Mammary epithelial cell (primary cell): Measurements from ENCODE around the gene RPL13.

ENCODE experiments used
- EZH2 ChIP-seq: IDR thresholded peaks from 2 replicates; pipeline ENCODE4 v1.6.1; 2012; ENCODE audit warnings: low read length, inconsistent platforms, borderline replicate concordance
- TF ChIP-seq, protein P1 (sequence below), 2 donors: IDR thresholded peaks in 1 of 2; conservative IDR thresholded peaks in 1 of 2; 2 replicates each; pipeline ENCODE4 v1.5.1; 2011 to 2012; ENCODE audit warnings: inconsistent platforms in 2 of 2, low read length in 2 of 2, mild to moderate bottlenecking in 2 of 2, control low read depth in 1 of 2, low read depth in 1 of 2; ENCODE audit not compliant: insufficient read depth in 1 of 2; ENCODE audit errors: extremely low read depth in 1 of 2

- TF ChIP-seq, protein P1, sequence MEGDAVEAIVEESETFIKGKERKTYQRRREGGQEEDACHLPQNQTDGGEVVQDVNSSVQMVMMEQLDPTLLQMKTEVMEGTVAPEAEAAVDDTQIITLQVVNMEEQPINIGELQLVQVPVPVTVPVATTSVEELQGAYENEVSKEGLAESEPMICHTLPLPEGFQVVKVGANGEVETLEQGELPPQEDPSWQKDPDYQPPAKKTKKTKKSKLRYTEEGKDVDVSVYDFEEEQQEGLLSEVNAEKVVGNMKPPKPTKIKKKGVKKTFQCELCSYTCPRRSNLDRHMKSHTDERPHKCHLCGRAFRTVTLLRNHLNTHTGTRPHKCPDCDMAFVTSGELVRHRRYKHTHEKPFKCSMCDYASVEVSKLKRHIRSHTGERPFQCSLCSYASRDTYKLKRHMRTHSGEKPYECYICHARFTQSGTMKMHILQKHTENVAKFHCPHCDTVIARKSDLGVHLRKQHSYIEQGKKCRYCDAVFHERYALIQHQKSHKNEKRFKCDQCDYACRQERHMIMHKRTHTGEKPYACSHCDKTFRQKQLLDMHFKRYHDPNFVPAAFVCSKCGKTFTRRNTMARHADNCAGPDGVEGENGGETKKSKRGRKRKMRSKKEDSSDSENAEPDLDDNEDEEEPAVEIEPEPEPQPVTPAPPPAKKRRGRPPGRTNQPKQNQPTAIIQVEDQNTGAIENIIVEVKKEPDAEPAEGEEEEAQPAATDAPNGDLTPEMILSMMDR (conservative IDR thresholded peaks at IDR 0.05 in 1 of 2, IDR thresholded peaks at IDR 0.05 in 1 of 2; ENCODE audit: extremely low read depth in 1 of 2, insufficient read depth in 1 of 2, low read depth in 1 of 2, low read length in 2 of 2), result no peak
- no peak for TF ChIP-seq EZH2
Measured at GRCh38 chr16:89525146-89525913, 35.2 kb upstream of the RPL13 start.
